Activated T-cell treated with anti-CD3 and anti-CD28 coated beads, Interleukin-2, amount 50 U/mL, for 48 hours (primary cell): ENCODE results near the gene CD177.
"Not testable (repeated sequence)": the region's sequence is repeated elsewhere in the genome, so short reads cannot be mapped to it uniquely, and the experiment has no call there.

ENCODE experiments used
- DNase-seq, 2 experiments: peaks; one replicate each; pipeline ENCODE4 v3.0.0-alpha.2; 2020

CD177 gene, protein sequence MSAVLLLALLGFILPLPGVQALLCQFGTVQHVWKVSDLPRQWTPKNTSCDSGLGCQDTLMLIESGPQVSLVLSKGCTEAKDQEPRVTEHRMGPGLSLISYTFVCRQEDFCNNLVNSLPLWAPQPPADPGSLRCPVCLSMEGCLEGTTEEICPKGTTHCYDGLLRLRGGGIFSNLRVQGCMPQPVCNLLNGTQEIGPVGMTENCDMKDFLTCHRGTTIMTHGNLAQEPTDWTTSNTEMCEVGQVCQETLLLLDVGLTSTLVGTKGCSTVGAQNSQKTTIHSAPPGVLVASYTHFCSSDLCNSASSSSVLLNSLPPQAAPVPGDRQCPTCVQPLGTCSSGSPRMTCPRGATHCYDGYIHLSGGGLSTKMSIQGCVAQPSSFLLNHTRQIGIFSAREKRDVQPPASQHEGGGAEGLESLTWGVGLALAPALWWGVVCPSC

DNA sequence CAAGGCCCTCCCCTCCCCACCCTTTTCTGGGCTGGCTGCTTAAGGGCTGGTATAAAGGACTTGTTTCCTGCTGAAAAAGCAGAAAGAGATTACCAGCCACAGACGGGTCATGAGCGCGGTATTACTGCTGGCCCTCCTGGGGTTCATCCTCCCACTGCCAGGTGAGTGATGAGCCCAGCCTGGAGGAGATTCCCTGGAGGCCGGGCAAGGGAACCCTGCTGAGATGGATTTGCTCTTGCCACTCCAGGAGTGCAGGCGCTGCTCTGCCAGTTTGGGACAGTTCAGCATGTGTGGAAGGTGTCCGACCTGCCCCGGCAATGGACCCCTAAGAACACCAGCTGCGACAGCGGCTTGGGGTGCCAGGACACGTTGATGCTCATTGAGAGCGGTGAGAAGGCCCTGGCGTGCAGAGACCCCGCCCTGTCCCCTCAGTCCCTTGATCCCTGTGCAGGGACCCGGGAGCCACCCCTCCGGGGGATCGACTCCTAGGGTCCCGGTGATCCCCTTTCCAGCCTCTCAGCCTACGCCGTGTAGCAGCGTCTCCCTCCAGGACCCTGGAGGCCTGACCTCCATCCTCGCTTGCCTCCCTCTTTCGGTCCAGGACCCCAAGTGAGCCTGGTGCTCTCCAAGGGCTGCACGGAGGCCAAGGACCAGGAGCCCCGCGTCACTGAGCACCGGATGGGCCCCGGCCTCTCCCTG is at the start of gene CD177:
Gene CD177, plus strand, starts transcription at position 81 of the 699 bp plus-strand sequence. Its CDS starts 29 bp downstream, at position 110.
- DNase-seq, result no peak

DNA sequence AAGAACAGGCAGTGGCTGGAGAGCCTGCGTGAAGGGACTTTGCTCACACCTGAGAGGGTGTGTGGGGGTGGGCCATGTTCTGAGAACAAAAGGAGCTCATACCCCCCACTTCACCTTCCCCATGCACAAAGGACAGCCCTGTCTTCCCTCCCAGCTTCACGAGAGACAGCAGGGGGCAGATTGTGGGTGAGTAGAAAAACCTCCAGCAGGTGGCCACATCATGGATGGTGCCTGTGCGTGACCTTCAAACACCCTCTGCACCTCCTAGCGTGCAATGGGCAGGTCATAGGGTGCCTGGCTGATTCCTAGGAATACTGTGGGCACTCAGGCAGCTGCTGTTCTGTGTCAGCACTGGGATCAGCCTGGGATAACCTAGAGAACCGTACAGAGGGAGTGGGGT is 47.8 kb upstream of the CD177 start:
- DNase-seq, result no peak

GRCh38 chr19:43306097-43306496 is 47.4 kb upstream of the CD177 start:
- no peak for DNase-seq

DNA sequence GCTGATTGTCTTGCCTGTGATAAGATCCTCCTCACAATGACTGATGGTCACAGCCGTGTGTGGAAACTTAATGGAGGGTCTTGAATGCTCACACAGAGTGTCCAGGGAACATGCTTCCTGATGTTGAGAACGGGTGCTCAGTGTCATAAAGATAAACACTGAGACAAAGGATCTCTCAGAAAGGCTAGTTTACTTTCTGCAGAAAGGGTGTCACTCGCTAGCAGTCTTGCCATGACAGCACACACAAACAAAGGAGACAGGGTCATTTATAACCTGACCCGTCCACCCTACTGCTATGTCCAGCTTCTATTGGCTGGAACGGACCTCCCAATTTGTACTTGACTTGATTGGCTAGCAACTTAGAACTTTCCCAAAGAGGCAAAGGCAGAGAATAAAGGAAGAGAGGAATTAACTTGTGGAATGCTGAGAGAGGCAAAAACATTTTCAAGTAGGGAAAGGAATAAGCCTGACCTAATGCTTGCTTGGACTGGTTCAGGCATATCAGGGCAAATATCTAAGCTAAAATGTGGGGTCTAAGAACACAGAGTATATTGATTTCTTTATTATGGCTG is 45.2 kb upstream of the CD177 start:
- no peak for DNase-seq

- no peak for DNase-seq
Observed at GRCh38 chr19:43309466-43309865, 44.0 kb upstream of the CD177 start.

DNA sequence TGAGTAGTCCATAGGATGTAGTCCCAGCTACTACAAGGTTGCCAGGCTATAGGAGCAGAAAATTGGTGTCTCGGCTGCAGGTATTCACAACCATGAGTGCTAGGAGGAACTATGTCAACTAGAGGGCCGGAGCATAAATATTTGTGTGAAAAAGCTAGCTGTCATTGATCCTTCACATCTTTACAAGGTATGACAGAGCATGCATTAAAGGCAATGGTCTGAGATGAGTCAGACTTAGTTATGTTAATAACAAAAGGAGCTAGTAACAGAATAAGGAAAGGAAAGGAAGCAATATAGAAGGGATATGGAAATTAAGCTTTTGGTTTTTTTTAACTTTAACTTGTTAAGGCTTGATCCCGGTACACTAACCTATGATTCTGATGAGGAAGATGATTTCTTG is 43.3 kb upstream of the CD177 start:
- DNase-seq, result no peak

DNA sequence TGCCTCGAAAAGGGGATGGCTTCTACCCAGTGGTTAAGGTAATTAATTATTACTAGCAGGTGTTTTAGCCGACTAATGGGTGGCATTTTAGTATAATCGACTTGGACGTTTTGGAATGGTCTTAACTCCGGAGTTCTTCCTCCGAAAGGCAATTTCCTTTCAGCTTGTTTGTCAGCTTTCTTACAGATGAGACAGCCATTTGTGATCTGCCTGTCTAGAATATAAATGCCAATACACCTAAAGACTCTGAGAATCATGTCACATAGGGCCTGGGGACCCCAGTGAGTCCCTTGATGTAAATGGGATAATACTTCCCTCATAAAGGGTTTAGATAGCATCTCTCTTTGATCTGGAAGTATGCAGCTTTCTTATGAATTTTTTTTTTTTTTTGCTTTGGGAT is 42.2 kb upstream of the CD177 start:
- DNase-seq, result no peak

- DNase-seq, result no peak
Observed at GRCh38 chr19:43311706-43312105, 41.8 kb upstream of the CD177 start.

DNA sequence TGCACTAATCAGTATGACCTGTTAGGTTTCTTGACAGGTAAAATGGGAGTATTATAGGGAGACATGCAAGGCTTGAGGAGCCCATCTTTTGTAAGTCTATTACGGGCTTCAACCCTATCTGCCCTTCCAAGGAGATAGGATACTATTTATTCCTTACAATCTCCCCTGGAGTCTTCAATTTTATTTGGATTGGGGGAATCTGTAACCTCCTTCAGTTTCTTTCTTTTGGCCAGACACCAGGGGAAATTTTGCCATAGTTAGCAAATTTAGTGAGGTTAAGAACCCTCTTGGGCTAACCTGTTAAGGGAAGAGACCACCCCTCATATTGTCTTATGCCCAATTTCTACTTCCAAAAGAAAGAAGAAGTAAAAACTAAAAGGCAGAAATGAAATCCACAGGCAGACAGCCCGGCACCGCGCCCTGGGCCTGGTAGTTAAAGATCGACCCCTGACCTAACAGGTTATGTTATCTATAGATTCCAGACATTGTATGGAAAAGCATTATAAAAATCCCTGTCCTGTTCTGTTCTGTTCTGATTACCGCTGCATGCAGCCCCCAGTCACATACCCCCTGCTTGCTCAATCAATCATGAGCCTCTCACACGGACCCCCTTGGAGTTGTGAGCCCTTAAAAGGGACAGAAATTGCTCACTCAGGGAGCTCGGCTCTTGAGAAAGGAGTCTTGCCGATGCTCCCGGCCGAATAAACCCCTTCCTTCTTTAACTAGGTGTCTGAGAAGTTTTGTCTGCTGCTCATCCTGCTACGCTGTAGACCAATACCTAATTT is 39.6 kb upstream of the CD177 start:
- DNase-seq, result no peak

DNA sequence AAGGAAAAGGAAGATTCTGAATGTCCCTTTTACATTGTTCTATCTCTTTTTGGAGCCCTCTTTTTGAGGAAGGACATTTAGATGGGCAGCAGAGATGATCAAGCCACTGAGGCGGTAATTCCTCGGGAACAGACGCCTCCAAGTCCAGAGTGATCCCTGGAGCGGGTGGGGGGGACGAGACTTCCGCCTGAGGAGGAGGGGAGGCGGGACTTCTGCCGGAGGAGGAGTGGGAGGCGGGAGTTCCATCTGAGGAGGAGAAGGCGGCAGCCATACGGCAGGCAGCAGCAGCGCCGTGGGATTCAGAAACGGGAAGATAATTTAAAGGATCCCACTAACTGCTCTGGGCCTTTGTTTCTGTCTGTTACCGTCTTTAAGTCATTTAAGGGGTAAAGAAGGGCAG is 37.6 kb upstream of the CD177 start:
- no peak for DNase-seq

- DNase-seq, result no peak
Observed at GRCh38 chr19:43316591-43317319, 36.7 kb upstream of the CD177 start.

DNA sequence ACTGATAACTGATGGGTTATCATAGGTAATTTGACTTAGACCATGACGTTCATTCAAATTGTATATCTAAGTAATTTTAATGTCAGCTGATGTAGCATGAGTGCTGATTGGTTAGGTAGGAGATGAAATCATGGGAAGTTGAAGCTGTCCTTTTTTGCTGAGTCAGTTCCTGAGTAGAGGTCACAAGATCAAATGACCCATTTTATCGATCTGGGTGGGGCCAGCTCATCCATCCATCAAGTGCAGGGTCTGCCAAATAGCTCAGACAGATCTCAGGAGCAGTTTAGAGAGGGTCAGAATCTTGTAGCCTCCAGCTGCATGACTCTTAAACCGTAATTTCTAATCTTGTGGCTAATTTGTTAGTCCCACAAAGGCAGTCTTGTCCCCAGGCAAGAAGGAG is 35.3 kb upstream of the CD177 start:
- DNase-seq, result no peak

- DNase-seq, result no peak
Observed at GRCh38 chr19:43318796-43319314, 34.6 kb upstream of the CD177 start.

GRCh38 chr19:43320546-43320945 is 32.9 kb upstream of the CD177 start:
- DNase-seq, result no peak

GRCh38 chr19:43326761-43327160 is 26.7 kb upstream of the CD177 start:
- DNase-seq, result not testable (repeated sequence)

DNA sequence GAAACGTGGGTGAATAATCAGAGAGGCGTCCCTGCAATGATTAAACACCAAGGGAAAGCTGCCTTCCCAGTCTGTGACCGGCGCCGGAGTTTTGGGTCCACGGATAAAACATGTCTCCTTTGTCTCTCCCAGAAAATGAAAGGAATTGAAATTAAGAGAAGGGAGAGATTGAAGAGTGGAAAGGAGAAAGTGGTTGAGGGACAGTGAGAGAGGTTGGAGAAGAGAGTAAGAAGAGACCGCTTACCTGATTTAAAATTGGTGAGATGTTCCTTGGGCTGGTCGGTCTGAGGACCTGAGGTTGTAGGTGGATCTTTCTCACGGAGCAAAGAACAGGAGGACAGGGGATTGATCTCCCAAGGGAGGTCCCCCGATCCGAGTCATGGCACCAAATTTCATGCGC is 24.9 kb upstream of the CD177 start:
- DNase-seq, result not testable (repeated sequence)

DNA sequence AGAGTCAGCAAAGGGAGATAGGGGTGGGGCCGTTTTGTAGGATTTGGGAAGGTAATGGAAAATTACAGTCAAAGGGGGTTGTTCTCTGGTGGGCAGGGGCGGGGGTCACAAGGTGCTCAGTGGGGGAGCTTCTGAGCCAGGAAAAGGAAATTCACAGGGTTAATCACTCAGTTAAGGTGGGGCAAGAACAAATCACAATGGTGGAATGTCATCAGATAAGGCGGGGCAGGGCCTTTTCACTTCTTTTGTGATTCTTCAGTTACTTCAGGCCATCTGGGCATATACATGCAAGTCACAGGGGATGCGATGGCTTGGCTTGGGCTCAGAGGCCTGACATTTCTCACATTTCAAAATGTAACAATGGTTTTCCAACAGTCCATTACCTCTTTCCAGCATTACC is 24.4 kb upstream of the CD177 start:
- not testable (repeated sequence) for DNase-seq

- no peak for DNase-seq
Observed at GRCh38 chr19:43329989-43330388, 23.5 kb upstream of the CD177 start.

- no peak for DNase-seq
Observed at GRCh38 chr19:43330726-43331434, 22.6 kb upstream of the CD177 start.

- no peak for DNase-seq
Observed at GRCh38 chr19:43331435-43332010, 22.0 kb upstream of the CD177 start.
